Heart left ventricle (tissue), 13 donors: Measurements from ENCODE around the gene PDE4DIP.
"Not testable (repeated sequence)": the region's sequence is repeated elsewhere in the genome, so short reads cannot be mapped to it uniquely, and the experiment has no call there.

Experiments
- CTCF ChIP-seq, 12 donors: fragments of 200-600 bp; sonication (generic) in 4 of 12; IDR thresholded peaks; one replicate each; pipeline versions ENCODE4 v1.5.0 to v1.8.0; 2018 to 2022; ENCODE audit warnings: antibody characterized with exemption in 12 of 12, mild to moderate bottlenecking in 5 of 12
- POLR2A ChIP-seq, 2 donors: fragments of 450-650 bp; IDR thresholded peaks; one replicate each; pipeline ENCODE4 v1.6.1; 2017; ENCODE audit warnings: antibody characterized with exemption in 2 of 2, mild to moderate bottlenecking in 2 of 2, moderate library complexity in 2 of 2
- donor health status: ischemic (EF 13 %, LVEDD 7.1; RV severe dilation, severe dysfunction).
- donor health status: DM: no; HTN: yes; CAD: no.
- donor health status: DM: no; HTN: no; CAD: no.
- donor health status: ischemic (EF 25% LVEDD 6.9; RV normal size, moderate dysfunction).
- donor health status: ischemic (EF 25% LVEDD 5.7; RV mildly dilated, moderate dysfunction).
- donor health status: ischemic (EF 35%, LVEDD 5.7; RV mildly dilated, moderate dysfunction).
- donor health status: nonischemic (EF 11% LVEDD 7.7; RV severe dilation, severe dysfunction).
- donor health status: DM: yes; HTN: yes; CAD: no.
- donor health status: PGD.
- donor health status: ischemic (EF 29% LVEDD 5.4; RV normal size, mild dysfunction).
- donor health status: nonischemic (EF 23%, LVEDD 6.1; RV moderate dilation, normal function).

- TF ChIP-seq CTCF, POLR2A (IDR thresholded peaks at IDR 0.05): not testable (repeated sequence)
Measured at GRCh38 chr1:148808929-148809283, 35.3 kb upstream of the PDE4DIP start.
